GM23248 (cell line): Measurements from ENCODE around the gene THSD4. TPM values are rescaled to one million over a fixed set of nuclear protein-coding genes. Genes with fewer than 3 reads are reported as not detected.

Experiments
- DNase-seq: peaks from one replicate; pipeline ENCODE4 v3.0.0-alpha.2; 2015
- H2AFZ ChIP-seq: fragments of 200-600 bp; sonication (generic); 2 replicates; pipeline ENCODE4 v1.6.1; 2016; ENCODE audit warnings: antibody characterized with exemption
- H3F3A ChIP-seq: fragments of 200-600 bp; sonication (generic); 2 replicates; pipeline ENCODE4 v1.6.1; 2016; ENCODE audit warnings: mild to moderate bottlenecking, antibody characterized with exemption, mixed run types; ENCODE audit not compliant: insufficient read depth
- H3K27ac ChIP-seq: fragments of 200-600 bp; sonication (generic); 2 replicates; pipeline ENCODE4 v1.5.1; 2016; ENCODE audit warnings: mild to moderate bottlenecking
- H3K27me3 ChIP-seq: fragments of 200-600 bp; sonication (generic); replicated peaks from 2 replicates; pipeline ENCODE4 v1.6.1; 2016; ENCODE audit warnings: mild to moderate bottlenecking; ENCODE audit not compliant: insufficient read depth
- H3K36me3 ChIP-seq: fragments of 200-600 bp; sonication (generic); 2 replicates; pipeline ENCODE4 v1.6.1; 2016; ENCODE audit warnings: low read depth, mild to moderate bottlenecking
- H3K4me1 ChIP-seq: fragments of 200-600 bp; sonication (generic); 2 replicates; pipeline ENCODE4 v1.6.1; 2016; ENCODE audit warnings: mild to moderate bottlenecking; ENCODE audit not compliant: insufficient read depth
- H3K4me2 ChIP-seq: fragments of 200-600 bp; sonication (generic); one replicate; pipeline ENCODE4 v1.6.1; 2016; ENCODE audit warnings: mild to moderate bottlenecking; ENCODE audit not compliant: unreplicated experiment
- H3K4me3 ChIP-seq: fragments of 200-600 bp; sonication (generic); 2 replicates; pipeline ENCODE4 v1.5.1; 2016; ENCODE audit warnings: mild to moderate bottlenecking
- H3K79me2 ChIP-seq: fragments of 200-600 bp; sonication (generic); 2 replicates; pipeline ENCODE4 v1.6.1; 2016; ENCODE audit warnings: mild to moderate bottlenecking; ENCODE audit not compliant: insufficient read depth
- H3K9ac ChIP-seq: fragments of 200-600 bp; sonication (generic); 2 replicates; pipeline ENCODE4 v1.6.1; 2016; ENCODE audit warnings: mild to moderate bottlenecking
- H3K9me2 ChIP-seq: fragments of 200-600 bp; sonication (generic); 2 replicates; pipeline ENCODE4 v1.6.1; 2016; ENCODE audit warnings: mixed run types, mild to moderate bottlenecking, moderate library complexity; ENCODE audit not compliant: insufficient read depth
- H3K9me3 ChIP-seq: fragments of 200-600 bp; sonication (generic); one replicate; pipeline ENCODE4 v1.6.1; 2017; ENCODE audit warnings: low read depth
- H4K20me1 ChIP-seq: fragments of 200-600 bp; sonication (generic); 2 replicates; pipeline ENCODE4 v1.6.0; 2016; ENCODE audit not compliant: insufficient read depth
- EZH2 ChIP-seq: fragments of 200-600 bp; sonication (generic); IDR thresholded peaks from 2 replicates; pipeline ENCODE4 v1.6.1; 2018; ENCODE audit warnings: antibody characterized with exemption, mild to moderate bottlenecking; ENCODE audit not compliant: insufficient read depth, poor library complexity, severe bottlenecking
- EZH2phosphoT487 ChIP-seq: fragments of 200-600 bp; sonication (generic); IDR thresholded peaks from 2 replicates; pipeline ENCODE4 v1.6.1; 2018; ENCODE audit warnings: antibody characterized with exemption, moderate library complexity, mild to moderate bottlenecking, low read depth; ENCODE audit not compliant: insufficient read depth
- WGBS, 2 experiments: methylation state at CpG; one replicate each; pipeline ENCODE4 v1.1.6; 2015 to 2017; ENCODE audit warnings: low lambda C conversion rate in 2 of 2, low coverage in 1 of 2; ENCODE audit errors: missing lambda C conversion rate in 2 of 2; 5-methylcytosine and 5-hydroxymethylcytosine counted together
- in situ Hi-C: fragments of 300-500 bp; cut with MboI; formaldehyde crosslinking; loops from 2 replicates; pipeline ENCODE4 v1.15.0; 2020
- polyA plus RNA-seq: library from polyadenylated mRNA; unstranded; fragments of >200 nt; fragmentation: Nextera tagmentation; extraction: Ambion mirVana; gene quantifications from 2 replicates; pipeline ENCODE4 v1.2.1, GENCODE V29; 2016
- total RNA-seq: library from RNA; depleted of rRNA; stranded (reverse); fragments of >200 nt; shearing (Covaris generic); gene quantifications from 2 replicates; pipeline ENCODE4 v1.2.3, GENCODE V29; 2014

Gene THSD4
- total and polyA plus RNA-seq, 2 experiments from 2014 or later, result 14.2 to 58.9 TPM

- H3K9ac ChIP-seq, result no peak overlapping the region
- H3K4me2 ChIP-seq, result peak overlapping the region; percentile 55
- H2AFZ ChIP-seq, result no peak overlapping the region
- no peak overlapping the region for H3K27ac ChIP-seq
- H3K4me1 ChIP-seq, result peaks cover 32% of the 10 kb centered on the region
- peaks cover 24% of the 10 kb centered on the region for H3F3A ChIP-seq
- 55 to 62% methylated on average over 3 of the region's 3 CpGs for WGBS, 2 experiments
- in situ Hi-C loops, result no loop called here
- H3K9me3 ChIP-seq, result no peaks in the 10 kb centered on the region
- TF ChIP-seq EZH2phosphoT487 (no peak), EZH2 (no peak)
- H3K27me3 ChIP-seq, result no peaks in the 10 kb centered on the region
- no peaks in the 10 kb centered on the region for H3K79me2 ChIP-seq
- H3K36me3 ChIP-seq, result no peaks in the 10 kb centered on the region
- no peaks in the 10 kb centered on the region for H4K20me1 ChIP-seq
- H3K4me3 ChIP-seq, result no peak overlapping the region
- no peaks in the 10 kb centered on the region for H3K9me2 ChIP-seq
- no peak for DNase-seq
Observed at GRCh38 chr15:71597126-71597525, 481.9 kb downstream of the THSD4 start.

GRCh38 chr15:71597637-71598036 is 482.4 kb downstream of the THSD4 start:
- no peaks in the 10 kb centered on the region for H4K20me1 ChIP-seq
- H3K27ac ChIP-seq, result no peak overlapping the region
- H3K36me3 ChIP-seq, result no peaks in the 10 kb centered on the region
- WGBS, 2 experiments, result 66 to 69% methylated on average over 8 of the region's 8 CpGs
- no peaks in the 10 kb centered on the region for H3K79me2 ChIP-seq
- H3K27me3 ChIP-seq, result no peaks in the 10 kb centered on the region
- no peak overlapping the region for H3K4me3 ChIP-seq
- no peaks in the 10 kb centered on the region for H3K9me2 ChIP-seq
- no peak overlapping the region for H2AFZ ChIP-seq
- no peak for TF ChIP-seq EZH2
- no peak for TF ChIP-seq EZH2phosphoT487
- peaks cover 32% of the 10 kb centered on the region for H3K4me1 ChIP-seq
- no peaks in the 10 kb centered on the region for H3K9me3 ChIP-seq
- no peak overlapping the region for H3K9ac ChIP-seq
- no peak for DNase-seq
- in situ Hi-C loops, result no loop called here
- H3K4me2 ChIP-seq, result no peak overlapping the region
- peaks cover 24% of the 10 kb centered on the region for H3F3A ChIP-seq

GRCh38 chr15:71598741-71599140 is 483.5 kb downstream of the THSD4 start:
- peaks cover 32% of the 10 kb centered on the region for H3K4me1 ChIP-seq
- no peaks in the 10 kb centered on the region for H3K36me3 ChIP-seq
- no peaks in the 10 kb centered on the region for H3K9me2 ChIP-seq
- TF ChIP-seq EZH2 (no peak), EZH2phosphoT487 (no peak)
- no peak overlapping the region for H3K4me3 ChIP-seq
- no peaks in the 10 kb centered on the region for H3K9me3 ChIP-seq
- no peak overlapping the region for H2AFZ ChIP-seq
- no peak overlapping the region for H3K9ac ChIP-seq
- H3K4me2 ChIP-seq, result no peak overlapping the region
- peaks cover 24% of the 10 kb centered on the region for H3F3A ChIP-seq
- in situ Hi-C loops, result no loop called here
- H4K20me1 ChIP-seq, result no peaks in the 10 kb centered on the region
- DNase-seq, result no peak
- no peaks in the 10 kb centered on the region for H3K27me3 ChIP-seq
- H3K79me2 ChIP-seq, result no peaks in the 10 kb centered on the region
- 95 to 98% methylated on average over 6 of the region's 6 CpGs for WGBS, 2 experiments
- H3K27ac ChIP-seq, result no peak overlapping the region

GRCh38 chr15:71599418-71600151 is 484.3 kb downstream of the THSD4 start:
- Histone ChIP-seq H3K36me3 (no peaks in the 10 kb centered on the region), H2AFZ (no peak overlapping the region), H3K4me1 (peaks cover 32% of the 10 kb centered on the region), H3K4me2 (no peak overlapping the region), H3K4me3 (no peak overlapping the region), H3K9me3 (no peaks in the 10 kb centered on the region), H3K27ac (no peak overlapping the region), H4K20me1 (no peaks in the 10 kb centered on the region), H3K27me3 (no peaks in the 10 kb centered on the region), H3K9me2 (no peaks in the 10 kb centered on the region), H3K9ac (no peak overlapping the region), H3F3A (peaks cover 24% of the 10 kb centered on the region), H3K79me2 (no peaks in the 10 kb centered on the region)
- TF ChIP-seq EZH2, result no peak
- TF ChIP-seq EZH2phosphoT487, result no peak
- DNase-seq, result peak; percentile 12
- in situ Hi-C loops, result no loop called here
- 36 to 39% methylated on average over 9 of the region's 9 CpGs for WGBS, 2 experiments

GRCh38 chr15:71600237-71600636 is 485.0 kb downstream of the THSD4 start:
- no peak overlapping the region for H3K4me2 ChIP-seq
- no peaks in the 10 kb centered on the region for H3K9me2 ChIP-seq
- no peak for DNase-seq
- no peak overlapping the region for H3K27ac ChIP-seq
- H3K27me3 ChIP-seq, result no peaks in the 10 kb centered on the region
- peaks cover 32% of the 10 kb centered on the region for H3K4me1 ChIP-seq
- 30 to 57% methylated on average over 1 of the region's 1 CpG for WGBS, 2 experiments
- no peaks in the 10 kb centered on the region for H3K9me3 ChIP-seq
- H3K9ac ChIP-seq, result no peak overlapping the region
- no peaks in the 10 kb centered on the region for H3K79me2 ChIP-seq
- H4K20me1 ChIP-seq, result no peaks in the 10 kb centered on the region
- H3K36me3 ChIP-seq, result no peaks in the 10 kb centered on the region
- in situ Hi-C loops, result no loop called here
- H2AFZ ChIP-seq, result no peak overlapping the region
- peaks cover 24% of the 10 kb centered on the region for H3F3A ChIP-seq
- no peak overlapping the region for H3K4me3 ChIP-seq
- TF ChIP-seq EZH2 (no peak), EZH2phosphoT487 (no peak)
